ENCODE results near the gene ITGAX. TPM values are rescaled to one million over a fixed set of nuclear protein-coding genes. Genes with fewer than 3 reads are reported as not detected.

ITGAX gene
- total RNA-seq, 1 donor from 2014 or later: not detected

DNA sequence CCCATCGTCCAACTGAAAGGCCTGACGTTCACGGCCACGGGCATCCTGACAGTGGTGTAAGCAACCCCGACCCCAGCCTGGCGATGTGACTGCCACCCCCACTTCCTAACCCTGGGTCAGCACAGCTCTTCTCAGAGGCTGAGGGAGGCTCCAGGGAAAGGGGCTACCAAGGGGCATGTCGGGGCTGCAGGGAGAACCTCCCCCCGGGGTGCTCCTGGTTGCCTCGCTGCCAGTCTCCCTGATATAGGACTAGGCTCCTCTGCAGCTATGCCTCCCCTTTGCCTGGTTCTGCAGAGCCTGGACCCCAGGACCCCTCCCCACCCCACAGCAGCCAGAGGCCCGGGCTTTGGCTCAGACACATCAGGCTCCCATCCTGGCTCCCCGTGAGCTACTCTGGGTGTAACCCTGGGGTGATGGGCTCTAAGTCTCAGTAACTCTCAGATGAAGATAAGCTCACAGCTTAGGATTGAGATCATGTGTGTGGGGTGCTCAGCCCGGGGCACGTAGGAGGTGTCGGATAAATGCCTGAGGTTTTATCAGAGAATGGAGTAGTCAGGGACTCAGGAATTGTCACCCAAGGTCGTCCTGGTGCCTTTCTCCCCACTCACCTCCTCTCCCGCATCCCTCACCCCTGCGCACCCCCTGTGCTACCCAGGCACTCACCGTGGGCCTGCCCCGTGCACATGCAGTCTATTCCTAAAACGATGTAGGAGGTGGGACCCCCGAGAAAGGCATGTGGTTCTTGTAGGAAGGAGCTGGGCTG, 48.8 kb downstream of the ITGAX start:
- Histone ChIP-seq H3K27me3 (ENCODE audit: control insufficient read depth, insufficient read depth, low read length) (no peaks in the 10 kb centered on the region), H3K36me3 (ENCODE audit: control insufficient read depth, insufficient read depth, low read length) (no peaks in the 10 kb centered on the region), H3K4me3 (ENCODE audit: low read depth, low read length) (no peak overlapping the region)
- no peak for FAIRE-seq
- DNase-seq (ENCODE audit: low read depth): no peak
- TF ChIP-seq, protein P1, sequence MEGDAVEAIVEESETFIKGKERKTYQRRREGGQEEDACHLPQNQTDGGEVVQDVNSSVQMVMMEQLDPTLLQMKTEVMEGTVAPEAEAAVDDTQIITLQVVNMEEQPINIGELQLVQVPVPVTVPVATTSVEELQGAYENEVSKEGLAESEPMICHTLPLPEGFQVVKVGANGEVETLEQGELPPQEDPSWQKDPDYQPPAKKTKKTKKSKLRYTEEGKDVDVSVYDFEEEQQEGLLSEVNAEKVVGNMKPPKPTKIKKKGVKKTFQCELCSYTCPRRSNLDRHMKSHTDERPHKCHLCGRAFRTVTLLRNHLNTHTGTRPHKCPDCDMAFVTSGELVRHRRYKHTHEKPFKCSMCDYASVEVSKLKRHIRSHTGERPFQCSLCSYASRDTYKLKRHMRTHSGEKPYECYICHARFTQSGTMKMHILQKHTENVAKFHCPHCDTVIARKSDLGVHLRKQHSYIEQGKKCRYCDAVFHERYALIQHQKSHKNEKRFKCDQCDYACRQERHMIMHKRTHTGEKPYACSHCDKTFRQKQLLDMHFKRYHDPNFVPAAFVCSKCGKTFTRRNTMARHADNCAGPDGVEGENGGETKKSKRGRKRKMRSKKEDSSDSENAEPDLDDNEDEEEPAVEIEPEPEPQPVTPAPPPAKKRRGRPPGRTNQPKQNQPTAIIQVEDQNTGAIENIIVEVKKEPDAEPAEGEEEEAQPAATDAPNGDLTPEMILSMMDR (IDR thresholded peaks at IDR 0.05; ENCODE audit: insufficient read depth, low read length, severe bottlenecking): no peak

DNA sequence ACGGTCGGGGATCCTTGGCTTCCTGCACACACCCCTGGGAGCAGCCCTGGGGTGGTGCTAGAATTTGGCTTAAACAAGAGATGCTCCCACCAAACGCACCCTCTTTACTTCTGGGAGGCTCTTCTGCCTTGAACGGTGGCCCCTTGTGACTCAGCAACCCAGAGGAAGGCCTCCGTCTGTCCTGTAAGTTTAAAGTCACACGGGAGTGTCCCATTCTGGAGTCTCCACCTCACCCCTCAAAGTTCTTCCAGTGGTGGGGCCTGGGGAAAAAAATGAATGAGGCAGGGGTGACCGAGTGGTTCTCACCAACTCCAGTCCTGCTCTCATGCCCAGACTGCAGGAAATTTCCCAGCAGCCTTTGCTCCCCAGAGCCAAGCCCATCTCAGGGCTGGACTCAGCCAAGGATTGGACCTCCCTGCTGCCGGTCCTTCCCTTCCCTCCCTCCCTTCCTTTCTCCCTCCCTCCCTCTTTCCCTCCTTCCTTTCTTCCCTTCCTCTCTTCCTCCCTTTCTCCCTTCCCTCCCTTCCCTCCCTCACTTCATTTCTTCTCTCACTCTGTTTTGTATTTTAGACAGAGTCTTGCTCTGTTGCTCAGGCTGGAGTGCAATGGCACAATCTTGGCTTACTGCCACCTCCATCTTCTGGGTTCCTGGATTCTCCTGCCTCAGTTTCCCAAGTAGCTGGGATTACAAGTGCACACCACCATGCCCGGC, 49.5 kb downstream of the ITGAX start:
- FAIRE-seq: no peak
- no peaks in the 10 kb centered on the region for H3K27me3 ChIP-seq (ENCODE audit: control insufficient read depth, insufficient read depth, low read length)
- TF ChIP-seq, protein P1 (IDR thresholded peaks at IDR 0.05; ENCODE audit: insufficient read depth, low read length, severe bottlenecking): no peak
- no peak overlapping the region for H3K4me3 ChIP-seq (ENCODE audit: low read depth, low read length)
- no peak for DNase-seq (ENCODE audit: low read depth)
- no peaks in the 10 kb centered on the region for H3K36me3 ChIP-seq (ENCODE audit: control insufficient read depth, insufficient read depth, low read length)

DNA sequence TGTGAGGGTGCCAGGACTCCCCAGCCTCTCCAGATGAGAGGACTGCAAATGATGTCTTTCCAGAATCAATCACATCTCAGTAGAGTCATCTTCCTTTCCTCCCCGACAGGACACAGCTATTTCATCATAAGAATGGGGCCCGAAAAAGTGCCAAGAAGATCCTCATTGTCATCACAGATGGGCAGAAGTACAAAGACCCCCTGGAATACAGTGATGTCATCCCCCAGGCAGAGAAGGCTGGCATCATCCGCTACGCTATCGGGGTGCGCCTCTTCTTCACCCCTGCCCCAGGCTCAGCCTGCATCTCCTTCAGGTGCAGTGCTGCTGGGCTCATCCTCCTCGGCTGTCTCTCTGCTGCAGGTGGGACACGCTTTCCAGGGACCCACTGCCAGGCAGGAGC, 52.4 kb downstream of the ITGAX start:
- H3K27me3 ChIP-seq (ENCODE audit: control insufficient read depth, insufficient read depth, low read length): no peaks in the 10 kb centered on the region
- FAIRE-seq (no peak), DNase-seq (ENCODE audit: low read depth) (no peak)
- TF ChIP-seq, protein P1 (IDR thresholded peaks at IDR 0.05; ENCODE audit: insufficient read depth, low read length, severe bottlenecking): no peak
- H3K36me3 ChIP-seq (ENCODE audit: control insufficient read depth, insufficient read depth, low read length): no peaks in the 10 kb centered on the region
- H3K4me3 ChIP-seq (ENCODE audit: low read depth, low read length): no peak overlapping the region

DNA sequence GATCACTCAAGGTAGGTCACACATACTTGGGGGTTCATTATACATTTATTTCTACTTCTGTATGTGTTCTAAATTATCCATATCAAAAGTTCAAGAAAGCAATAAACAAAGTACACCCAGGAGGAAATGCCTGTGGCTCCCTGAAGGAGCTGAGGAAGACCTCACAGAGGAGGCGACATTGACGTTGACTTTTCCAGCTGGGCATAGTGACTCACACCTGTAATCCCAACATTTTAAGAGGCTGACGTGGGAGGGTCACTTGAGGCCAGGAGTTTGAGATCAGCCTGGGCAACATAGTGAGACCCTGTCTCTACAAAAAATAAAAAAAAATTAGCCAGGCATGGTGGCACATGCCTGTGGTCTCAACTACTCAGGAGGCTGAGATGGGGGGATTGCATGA, 54.5 kb downstream of the ITGAX start:
- Histone ChIP-seq H3K27me3 (ENCODE audit: control insufficient read depth, insufficient read depth, low read length) (no peaks in the 10 kb centered on the region), H3K36me3 (ENCODE audit: control insufficient read depth, insufficient read depth, low read length) (no peaks in the 10 kb centered on the region), H3K4me3 (ENCODE audit: low read depth, low read length) (no peak overlapping the region)
- TF ChIP-seq, protein P1 (IDR thresholded peaks at IDR 0.05; ENCODE audit: insufficient read depth, low read length, severe bottlenecking): no peak
- DNase-seq (ENCODE audit: low read depth) (no peak), FAIRE-seq (no peak)

DNA sequence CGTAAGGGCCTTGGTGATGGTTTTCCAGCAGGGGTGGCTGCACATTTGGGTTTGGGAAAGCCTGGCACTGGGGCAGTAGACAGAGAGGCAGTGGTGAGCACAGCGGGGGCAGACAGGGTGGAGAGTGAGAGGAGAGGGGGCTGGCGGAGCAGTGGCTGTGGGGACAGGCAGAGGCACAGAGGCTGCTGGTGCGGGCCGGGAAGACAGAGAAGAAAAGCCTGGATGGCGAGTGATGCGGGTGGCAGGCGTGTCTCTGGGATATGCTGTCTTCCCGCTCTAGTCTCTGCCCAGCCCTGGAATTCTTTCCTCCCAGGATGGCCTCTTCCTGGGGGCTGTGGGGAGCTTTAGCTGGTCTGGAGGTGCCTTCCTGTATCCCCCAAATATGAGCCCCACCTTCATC, 55.1 kb downstream of the ITGAX start:
- no peaks in the 10 kb centered on the region for H3K27me3 ChIP-seq (ENCODE audit: control insufficient read depth, insufficient read depth, low read length)
- no peak for FAIRE-seq
- DNase-seq (ENCODE audit: low read depth): no peak
- TF ChIP-seq, protein P1 (IDR thresholded peaks at IDR 0.05; ENCODE audit: insufficient read depth, low read length, severe bottlenecking): no peak
- H3K36me3 ChIP-seq (ENCODE audit: control insufficient read depth, insufficient read depth, low read length): no peaks in the 10 kb centered on the region
- H3K4me3 ChIP-seq (ENCODE audit: low read depth, low read length): no peak overlapping the region
